MG63 (cell line): ENCODE measurements around the gene CDH4. TPM values are rescaled to one million over a fixed set of nuclear protein-coding genes. Genes with fewer than 3 reads are reported as not detected.

Source experiments
- DNase-seq: peaks from one replicate; pipeline ENCODE4 v3.0.0-alpha.2; 2020
- H3K27me3 ChIP-seq: fragments of 250-450 bp; sonication (Bioruptor Pico); 2 replicates; pipeline ENCODE4 v1.5.1; 2020; ENCODE audit warnings: mild to moderate bottlenecking, moderate library complexity
- H3K36me3 ChIP-seq: fragments of 250-450 bp; sonication (Bioruptor Pico); 2 replicates; pipeline ENCODE4 v1.5.1; 2020; ENCODE audit warnings: mild to moderate bottlenecking, moderate library complexity
- H3K4me3 ChIP-seq: fragments of 250-450 bp; sonication (Bioruptor Pico); 2 replicates; pipeline ENCODE4 v1.5.1; 2020; ENCODE audit warnings: mild to moderate bottlenecking, moderate library complexity
- H3K9me3 ChIP-seq: fragments of 250-450 bp; sonication (Bioruptor Pico); 2 replicates; pipeline ENCODE4 v1.5.1; 2020; ENCODE audit warnings: mild to moderate bottlenecking, moderate library complexity
- total RNA-seq: library from RNA; depleted of rRNA; stranded (reverse); fragments of >200 nt; shearing (Covaris generic); gene quantifications from 2 replicates; pipeline ENCODE4 v1.2.3, GENCODE V29; 2014; ENCODE audit warnings: low replicate concordance; rRNA removed

Gene CDH4
- not detected in 2 replicates for total RNA-seq

DNA sequence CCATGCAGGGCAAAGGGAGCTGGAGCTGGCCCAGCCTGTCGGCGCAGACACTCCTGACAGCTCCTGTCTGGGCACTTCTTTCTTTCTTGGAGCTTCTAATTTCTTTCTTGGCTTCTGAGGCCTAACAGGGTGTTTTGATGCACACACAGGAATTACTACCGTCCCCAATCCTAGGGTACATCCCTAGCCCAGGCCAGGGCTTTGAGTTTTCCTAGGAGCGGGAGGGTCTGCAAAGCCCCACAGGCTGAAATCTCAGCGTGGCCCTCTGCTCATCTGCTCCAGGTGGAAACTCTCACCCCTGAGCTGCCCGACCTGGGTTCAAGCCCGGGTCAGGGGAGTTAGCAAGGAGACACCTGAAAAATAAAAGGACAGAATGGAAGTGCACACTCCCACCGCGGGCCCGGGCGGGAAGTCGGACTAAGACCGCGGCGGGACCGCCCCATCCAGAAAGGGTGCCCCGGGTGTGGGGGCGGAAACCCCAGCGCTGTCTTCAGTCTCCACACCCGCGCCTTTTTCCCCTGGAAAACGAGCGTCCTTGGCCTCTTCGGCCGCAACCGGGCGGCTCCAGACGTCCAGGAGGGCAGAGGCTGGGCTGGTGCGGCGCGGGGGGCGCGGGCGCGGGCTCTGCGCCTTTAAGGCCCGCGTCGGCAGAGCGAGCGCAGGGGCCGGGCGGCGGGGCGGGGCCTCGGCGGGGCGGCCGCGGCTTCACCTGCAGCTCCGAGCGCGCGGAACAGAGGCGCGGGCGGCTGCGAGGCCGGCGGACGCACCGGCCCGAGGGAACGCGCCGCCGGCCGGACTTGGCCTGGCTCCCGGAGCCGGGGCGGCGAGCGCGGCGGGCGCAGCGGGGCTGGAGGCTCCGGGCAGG is at the start of gene CDH4:
Gene CDH4, plus strand, starts transcription at position 733 of the 865 bp plus-strand sequence.
- DNase-seq = peak; percentile 12
- peak within 1 kb of the TSS; percentile 28; the same call in 1 of the 2 replicates for H3K4me3 ChIP-seq
- H3K36me3 ChIP-seq = no peaks in the 10 kb centered on the region
- H3K9me3 ChIP-seq = no peaks in the 10 kb centered on the region
- H3K27me3 ChIP-seq = peaks cover 49% of the 10 kb centered on the region

GRCh38 chr20:61203320-61203719 is 48.7 kb upstream of the CDH4 start:
- H3K36me3 ChIP-seq = no peaks in the 10 kb centered on the region
- H3K4me3 ChIP-seq = no peak overlapping the region
- H3K27me3 ChIP-seq = peaks cover 7% of the 10 kb centered on the region
- DNase-seq = no peak
- H3K9me3 ChIP-seq = no peaks in the 10 kb centered on the region

DNA sequence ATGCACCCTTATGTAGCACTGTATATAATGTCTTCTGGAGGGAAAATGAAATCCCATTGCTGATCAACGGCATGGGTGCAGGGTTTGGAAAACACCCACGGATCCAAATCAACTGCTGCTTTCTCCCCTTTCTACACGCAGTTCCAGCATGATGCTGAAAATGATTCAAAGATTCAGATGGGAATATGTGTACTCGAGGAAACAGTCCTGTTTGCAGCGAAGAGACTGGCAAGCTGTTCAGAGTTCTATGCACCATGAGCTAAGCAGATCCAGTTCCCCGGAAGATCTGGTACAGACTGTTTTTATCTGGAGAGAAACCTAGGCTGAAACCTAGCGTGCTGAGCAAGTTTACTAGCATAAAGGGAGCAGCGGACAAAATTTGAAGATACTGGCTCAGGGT is 47.9 kb upstream of the CDH4 start:
- Histone ChIP-seq H3K4me3 (no peak overlapping the region), H3K27me3 (peaks cover 7% of the 10 kb centered on the region), H3K36me3 (no peaks in the 10 kb centered on the region), H3K9me3 (no peaks in the 10 kb centered on the region)
- DNase-seq = no peak

- H3K9me3 ChIP-seq = no peaks in the 10 kb centered on the region
- no peak for DNase-seq
- peaks cover 7% of the 10 kb centered on the region for H3K27me3 ChIP-seq
- H3K4me3 ChIP-seq = no peak overlapping the region
- H3K36me3 ChIP-seq = no peaks in the 10 kb centered on the region
Observed at GRCh38 chr20:61205769-61206168, 46.3 kb upstream of the CDH4 start.

DNA sequence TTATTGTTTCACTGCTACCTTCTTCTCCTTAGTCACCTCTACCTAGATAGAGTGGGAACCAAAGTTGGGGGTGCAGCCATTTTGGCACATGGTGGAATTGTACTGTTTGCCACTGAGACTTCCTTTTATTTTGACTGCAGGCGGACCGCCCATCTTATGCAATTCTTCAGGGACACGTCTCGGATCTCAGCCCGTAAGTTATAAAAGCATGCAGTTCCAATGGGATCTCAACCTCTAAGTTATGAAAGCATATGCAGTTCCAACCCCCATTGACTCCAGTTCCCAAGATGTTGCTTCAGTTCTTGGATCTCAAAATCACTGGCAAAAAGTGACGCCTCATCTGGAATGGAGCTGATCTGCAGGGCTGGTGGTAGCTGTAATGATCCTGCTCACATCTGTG is 41.2 kb upstream of the CDH4 start:
- no peak for DNase-seq
- peaks cover 3% of the 10 kb centered on the region; the same call in 1 of the 2 replicates for H3K27me3 ChIP-seq
- H3K36me3 ChIP-seq = no peaks in the 10 kb centered on the region
- no peaks in the 10 kb centered on the region for H3K9me3 ChIP-seq
- no peak overlapping the region for H3K4me3 ChIP-seq

DNA sequence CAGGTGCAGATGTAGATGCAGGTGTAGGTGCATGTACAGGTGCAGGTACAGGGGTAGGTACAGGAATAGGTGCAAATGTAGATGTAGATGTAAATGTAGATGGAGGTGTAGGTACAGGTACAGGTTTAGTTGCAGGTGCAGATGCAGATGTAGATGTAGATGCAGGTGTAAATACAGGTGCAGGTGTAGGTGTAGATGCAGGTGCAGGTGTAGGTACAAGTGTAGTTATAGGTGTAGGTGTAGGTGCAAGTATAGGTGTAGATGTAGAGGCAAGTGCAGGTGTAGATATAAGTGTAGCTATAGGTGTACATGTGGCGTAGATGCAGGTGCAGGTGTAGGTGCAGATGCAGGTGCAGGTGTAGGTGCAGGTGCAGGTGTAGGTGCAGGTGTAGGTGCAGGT is 34.2 kb upstream of the CDH4 start:
- Histone ChIP-seq H3K27me3 (peaks cover 3% of the 10 kb centered on the region; the same call in 1 of the 2 replicates), H3K4me3 (no peak overlapping the region), H3K9me3 (no peaks in the 10 kb centered on the region), H3K36me3 (no peaks in the 10 kb centered on the region)
- no peak for DNase-seq

- no peak overlapping the region for H3K4me3 ChIP-seq
- no peaks in the 10 kb centered on the region for H3K36me3 ChIP-seq
- peaks cover 4% of the 10 kb centered on the region; the same call in 1 of the 2 replicates for H3K27me3 ChIP-seq
- no peak for DNase-seq
- no peaks in the 10 kb centered on the region for H3K9me3 ChIP-seq
Observed at GRCh38 chr20:61219021-61219431, 33.0 kb upstream of the CDH4 start.

DNA sequence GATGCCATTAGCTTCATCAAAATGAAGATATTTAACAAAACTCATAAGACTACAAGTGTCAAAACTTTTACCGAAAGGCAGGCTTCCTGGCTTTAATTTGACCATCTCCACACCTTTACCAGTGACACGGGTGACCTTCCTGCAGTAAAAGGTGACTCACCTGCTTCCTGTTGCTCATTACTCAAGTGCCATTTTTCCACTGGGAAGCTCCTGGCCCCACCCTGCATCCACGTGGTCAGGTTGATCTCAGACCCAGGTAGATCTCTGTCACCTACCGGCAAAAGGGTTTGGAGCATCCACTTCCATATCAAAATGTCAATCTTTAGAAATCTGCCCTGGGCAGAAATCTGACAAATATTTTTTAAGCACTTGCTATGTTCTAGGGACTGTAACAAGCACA is 31.9 kb upstream of the CDH4 start:
- no peak for DNase-seq
- H3K36me3 ChIP-seq = no peaks in the 10 kb centered on the region

GRCh38 chr20:61220626-61221325 is 31.3 kb upstream of the CDH4 start:
- H3K9me3 ChIP-seq = no peaks in the 10 kb centered on the region
- DNase-seq = no peak
- no peaks in the 10 kb centered on the region for H3K36me3 ChIP-seq
- H3K4me3 ChIP-seq = no peak overlapping the region
- peaks cover 2% of the 10 kb centered on the region; the same call in 1 of the 2 replicates for H3K27me3 ChIP-seq

More for the DNA sequence above, 31.9 kb upstream of the CDH4 start:
- Histone ChIP-seq H3K27me3 (peaks cover 4% of the 10 kb centered on the region), H3K4me3 (no peak overlapping the region), H3K9me3 (no peaks in the 10 kb centered on the region)

DNA sequence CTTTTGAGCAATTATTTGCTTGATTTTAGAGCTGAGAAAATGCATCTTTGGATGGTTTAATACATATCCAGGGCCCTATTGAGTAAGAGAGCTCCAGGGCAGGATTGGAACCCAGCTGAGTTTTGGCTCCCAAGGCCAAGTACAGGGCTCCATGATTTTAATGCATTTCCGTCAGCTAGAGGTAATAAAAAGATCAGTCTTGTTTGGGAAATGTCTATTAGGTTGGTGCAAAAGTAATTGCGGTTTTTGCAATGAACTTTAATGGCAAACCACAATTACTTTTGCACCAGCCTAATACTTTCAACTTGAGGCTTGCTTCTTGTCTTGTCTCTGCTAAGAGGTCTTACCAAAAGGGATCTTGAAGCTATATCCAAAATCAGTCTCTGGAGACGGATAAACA is 29.4 kb upstream of the CDH4 start:
- peaks cover 2% of the 10 kb centered on the region; the same call in 1 of the 2 replicates for H3K27me3 ChIP-seq
- H3K36me3 ChIP-seq = no peaks in the 10 kb centered on the region
- no peak overlapping the region for H3K4me3 ChIP-seq
- DNase-seq = no peak
- H3K9me3 ChIP-seq = no peaks in the 10 kb centered on the region

DNA sequence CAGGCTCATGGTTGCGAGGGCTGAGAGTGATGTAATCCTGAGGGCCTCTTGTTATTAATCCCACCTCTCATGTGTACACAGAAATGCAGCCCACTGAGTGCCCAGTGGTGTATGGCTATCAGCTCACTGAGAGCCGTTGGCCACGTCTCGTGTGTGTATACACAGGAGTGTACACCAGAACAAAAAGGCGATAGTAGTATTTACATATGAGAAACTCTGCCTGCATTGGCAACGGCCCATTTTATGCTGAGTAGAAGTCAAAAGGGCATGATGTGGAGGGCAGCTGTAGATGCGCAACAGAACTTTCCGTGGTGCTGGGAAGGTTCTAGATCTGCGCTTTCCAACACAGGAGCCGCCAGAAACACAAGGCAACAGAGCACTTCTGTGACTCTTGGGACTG is 28.9 kb upstream of the CDH4 start:
- Histone ChIP-seq H3K4me3 (no peak overlapping the region), H3K36me3 (no peaks in the 10 kb centered on the region), H3K9me3 (no peaks in the 10 kb centered on the region), H3K27me3 (peaks cover 2% of the 10 kb centered on the region; the same call in 1 of the 2 replicates)
- no peak for DNase-seq

GRCh38 chr20:61230166-61230565 is 21.9 kb upstream of the CDH4 start:
- Histone ChIP-seq H3K27me3 (peaks cover 7% of the 10 kb centered on the region; the same call in 1 of the 2 replicates), H3K9me3 (no peaks in the 10 kb centered on the region), H3K36me3 (no peaks in the 10 kb centered on the region), H3K4me3 (no peak overlapping the region)
- DNase-seq = no peak

GRCh38 chr20:61233590-61233989 is 18.5 kb upstream of the CDH4 start:
- Histone ChIP-seq H3K9me3 (no peaks in the 10 kb centered on the region), H3K4me3 (no peak overlapping the region), H3K36me3 (no peaks in the 10 kb centered on the region), H3K27me3 (peaks cover 30% of the 10 kb centered on the region)
- no peak for DNase-seq

DNA sequence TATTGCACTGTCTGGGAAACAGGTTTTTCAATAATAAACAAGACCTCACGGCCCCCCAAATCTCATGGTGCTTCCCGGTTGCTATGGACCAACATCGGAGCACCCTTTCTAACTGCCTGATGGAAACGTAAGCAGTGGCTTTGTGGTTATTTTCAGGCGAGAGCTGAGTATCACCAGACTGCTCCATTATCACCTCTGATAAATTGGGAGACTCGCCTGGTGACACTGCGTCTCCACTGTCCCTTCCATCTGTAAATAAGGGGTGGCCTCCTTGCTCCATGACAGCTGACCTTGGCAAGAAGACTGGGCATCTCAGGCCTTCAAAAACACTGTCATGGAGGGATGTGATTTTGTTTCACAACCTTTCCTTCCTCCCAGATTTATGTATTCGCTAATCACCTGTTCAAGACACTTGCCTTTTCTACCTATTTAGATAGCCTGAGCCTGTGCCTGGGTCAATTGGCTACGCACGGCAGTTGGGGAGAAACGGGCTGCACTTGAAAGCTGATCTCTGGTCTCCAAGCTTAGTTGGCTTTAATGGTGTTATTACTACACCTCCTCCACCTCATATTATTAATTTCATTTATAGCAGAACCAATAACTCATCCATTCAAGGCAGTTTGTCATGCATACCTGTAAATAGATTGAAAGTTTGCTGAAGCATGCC is 17.7 kb upstream of the CDH4 start:
- H3K4me3 ChIP-seq = no peak overlapping the region
- no peaks in the 10 kb centered on the region for H3K36me3 ChIP-seq
- no peaks in the 10 kb centered on the region for H3K9me3 ChIP-seq
- peaks cover 30% of the 10 kb centered on the region for H3K27me3 ChIP-seq
- DNase-seq = no peak

DNA sequence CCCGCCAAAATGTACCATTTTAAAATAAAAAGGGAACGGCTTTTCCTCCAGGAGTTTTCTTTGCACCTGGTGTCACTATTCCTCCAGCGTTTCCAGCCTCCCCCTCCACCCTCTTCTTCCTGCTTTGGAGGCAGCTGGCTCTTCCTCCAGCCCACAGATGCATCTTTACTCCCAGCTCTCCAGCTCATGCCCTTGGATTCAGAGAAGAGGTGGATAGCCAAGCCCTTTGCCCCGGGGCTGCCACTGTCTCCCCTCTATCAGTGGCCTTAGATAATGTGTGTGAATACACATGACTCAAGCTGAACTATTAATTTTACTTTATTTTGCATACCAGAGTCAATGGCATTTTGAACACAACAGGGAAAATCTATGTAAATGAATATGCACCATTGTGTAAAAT is 15.3 kb upstream of the CDH4 start:
- no peaks in the 10 kb centered on the region for H3K36me3 ChIP-seq
- no peaks in the 10 kb centered on the region for H3K9me3 ChIP-seq
- H3K27me3 ChIP-seq = peaks cover 41% of the 10 kb centered on the region
- DNase-seq = no peak
- no peak overlapping the region for H3K4me3 ChIP-seq

GRCh38 chr20:61238813-61239212 is 13.2 kb upstream of the CDH4 start:
- no peaks in the 10 kb centered on the region for H3K36me3 ChIP-seq

DNA sequence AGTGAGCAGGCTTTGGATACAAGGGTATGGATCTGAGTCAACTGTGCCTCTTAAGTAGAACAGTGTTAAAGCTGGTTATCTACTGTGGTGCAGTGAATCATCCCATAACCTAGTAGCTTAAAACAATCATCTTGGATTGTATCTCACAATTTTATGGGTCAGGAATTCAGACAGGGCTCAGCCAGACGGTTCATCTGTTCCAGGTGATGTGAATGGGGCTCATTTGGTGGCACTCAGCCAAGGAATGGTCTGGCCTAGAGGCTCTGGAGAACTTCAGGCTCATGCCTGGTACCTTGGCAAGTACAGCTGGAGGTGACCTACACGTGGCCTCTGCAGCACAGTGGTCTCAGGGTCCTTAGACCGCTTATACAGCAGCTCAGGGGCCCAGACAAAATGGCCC is 11.2 kb upstream of the CDH4 start:
- H3K36me3 ChIP-seq = no peaks in the 10 kb centered on the region
- peaks cover 29% of the 10 kb centered on the region for H3K27me3 ChIP-seq
- H3K4me3 ChIP-seq = no peak overlapping the region
- DNase-seq = no peak
- H3K9me3 ChIP-seq = no peaks in the 10 kb centered on the region

More at GRCh38 chr20:61238813-61239212, 13.2 kb upstream of the CDH4 start:
- no peak overlapping the region for H3K4me3 ChIP-seq
- peaks cover 41% of the 10 kb centered on the region for H3K27me3 ChIP-seq
- DNase-seq = no peak
- no peaks in the 10 kb centered on the region for H3K9me3 ChIP-seq
